PC-3 (cell line): Measurements from ENCODE around the gene SULT4A1. TPM values are rescaled to one million over a fixed set of nuclear protein-coding genes. Genes with fewer than 3 reads are reported as not detected.

Experiments used
- ATAC-seq: fragments of 200-7000 bp; cut with Tn5 transposase; 2 replicates; pipeline ENCODE4 v1.9.1; 2020; ENCODE audit warnings: mild to moderate bottlenecking, moderate library complexity
- BruUV-seq: library from RNA; stranded (reverse); fragments of 400-500 nt; replicated peaks from 2 replicates; lab custom pipeline; 2021; lab: Mats Ljungman, UMichigan
- CTCF ChIA-PET: fragments of 300-600 bp; sonication (Branson Sonifier 250); formaldehyde crosslinking; loops from one replicate; lab custom pipeline; 2022; ENCODE audit warnings: antibody characterized with exemption; lab: Charles Lee
- POLR2A ChIA-PET: fragments of 300-600 bp; sonication (Branson Sonifier 250); formaldehyde crosslinking; loops from one replicate; lab custom pipeline; 2022; ENCODE audit warnings: antibody characterized with exemption; ENCODE audit not compliant: unreplicated experiment; lab: Charles Lee
- DNase-seq: peaks from one replicate; pipeline ENCODE4 v3.0.0-alpha.2; 2015
- H2AFZ ChIP-seq: fragments of 300-600 bp; sonication (generic); 2 replicates; pipeline ENCODE4 v1.6.0; 2016; ENCODE audit warnings: antibody characterized with exemption, low read length
- H3F3A ChIP-seq: fragments of 300-600 bp; sonication (generic); one replicate; pipeline ENCODE4 v1.6.0; 2017; ENCODE audit warnings: antibody characterized with exemption, low read length, control low read depth, mild to moderate bottlenecking; ENCODE audit not compliant: unreplicated experiment
- H3K27ac ChIP-seq: fragments of 300-600 bp; sonication (generic); 2 replicates; pipeline ENCODE4 v1.5.1; 2016; ENCODE audit warnings: mild to moderate bottlenecking, low read length
- H3K27me3 ChIP-seq: fragments of 300-600 bp; sonication (generic); 2 replicates; pipeline ENCODE4 v1.6.1; 2016; ENCODE audit warnings: low read length, mixed read lengths
- H3K36me3 ChIP-seq: fragments of 300-600 bp; sonication (generic); 2 replicates; pipeline ENCODE4 v1.6.1; 2016; ENCODE audit warnings: low read depth, mixed run types, low read length, mixed read lengths
- H3K4me1 ChIP-seq: fragments of 300-600 bp; sonication (generic); 2 replicates; pipeline ENCODE4 v1.5.1; 2016; ENCODE audit warnings: low read length; ENCODE audit not compliant: insufficient read depth
- H3K4me2 ChIP-seq: fragments of 300-600 bp; sonication (generic); 2 replicates; pipeline ENCODE4 v1.6.0; 2016; ENCODE audit warnings: low read length
- H3K4me3 ChIP-seq: fragments of 300-600 bp; sonication (generic); 2 replicates; pipeline ENCODE4 v1.5.1; 2016; ENCODE audit warnings: mild to moderate bottlenecking, low read length, mixed read lengths
- H3K79me2 ChIP-seq: fragments of 300-600 bp; sonication (generic); 2 replicates; pipeline ENCODE4 v1.6.1; 2017; ENCODE audit warnings: low read length, mixed read lengths
- H3K9ac ChIP-seq: fragments of 300-600 bp; sonication (generic); 2 replicates; pipeline ENCODE4 v1.6.0; 2016; ENCODE audit warnings: mild to moderate bottlenecking, low read length
- H3K9me2 ChIP-seq: fragments of 300-600 bp; sonication (generic); replicated peaks from 2 replicates; pipeline ENCODE4 v1.6.1; 2016; ENCODE audit warnings: mixed run types, low read length, mixed read lengths
- H3K9me3 ChIP-seq: fragments of 300-600 bp; sonication (generic); 2 replicates; pipeline ENCODE4 v1.6.1; 2016; ENCODE audit warnings: low read length, mixed read lengths
- H4K20me1 ChIP-seq: fragments of 300-600 bp; sonication (generic); 2 replicates; pipeline ENCODE4 v1.6.1; 2016; ENCODE audit warnings: low read length, mixed read lengths
- CTCF ChIP-seq: fragments of 300-600 bp; sonication (generic); conservative IDR thresholded peaks from 2 replicates; pipeline ENCODE4 v1.5.1; 2017; ENCODE audit warnings: antibody characterized with exemption, low read depth, mild to moderate bottlenecking, low read length
- EZH2 ChIP-seq: fragments of 300-600 bp; sonication (generic); IDR thresholded peaks from one replicate; pipeline ENCODE4 v1.6.1; 2017; ENCODE audit warnings: antibody characterized with exemption, mild to moderate bottlenecking, low read length; ENCODE audit not compliant: unreplicated experiment
- EZH2phosphoT487 ChIP-seq: fragments of 300-600 bp; sonication (generic); IDR thresholded peaks from 2 replicates; pipeline ENCODE4 v1.6.1; 2018; ENCODE audit warnings: mild to moderate bottlenecking, antibody characterized with exemption, low read length, borderline replicate concordance
- intact Hi-C: fragments of 100-400 bp; cut with micrococcal nuclease; formaldehyde crosslinking; loops from 2 replicates; pipeline ENCODE4 v1.9.0; 2023
- total RNA-seq: library from RNA; depleted of rRNA; stranded (reverse); fragments of >200 nt; gene quantifications from 2 replicates; pipeline ENCODE4 v1.2.3, GENCODE V29; 2014

SULT4A1 gene
- total RNA-seq, 1 experiment from 2014 or later, result not detected

- no peaks in the 10 kb centered on the region for H3K9me3 ChIP-seq
- ChIA-PET CTCF (no interaction called here), POLR2A (no interaction called here)
These were observed 31.3 kb downstream of the SULT4A1 start for GRCh38 chr22:43830931-43831560.

GRCh38 chr22:43829904-43830851, 32.1 kb downstream of the SULT4A1 start:
- Histone ChIP-seq H3K9ac (no peak overlapping the region), H3K27ac (no peak overlapping the region), H3K9me2 (no peaks in the 10 kb centered on the region), H3K79me2 (no peaks in the 10 kb centered on the region), H3K4me3 (no peak overlapping the region), H2AFZ (no peak overlapping the region), H3K27me3 (no peaks in the 10 kb centered on the region), H3K4me2 (no peak overlapping the region), H3K36me3 (no peaks in the 10 kb centered on the region), H4K20me1 (no peaks in the 10 kb centered on the region), H3K4me1 (peaks cover 13% of the 10 kb centered on the region), H3K9me3 (no peaks in the 10 kb centered on the region), H3F3A (no peaks in the 10 kb centered on the region)
- CTCF ChIA-PET, result interaction anchor here (1.0 kb wide), 1 partner anchor 53 kb away, joined by 10 read pairs; no protein-coding TSS in a partner anchor
- no peak for DNase-seq
- no TSS peak for BruUV-seq
- intact Hi-C loops, result loop anchor here (5.0 kb wide), 1 partner anchor 443 kb away; no protein-coding TSS in a partner anchor
- ATAC-seq, result no peak
- POLR2A ChIA-PET, result no interaction called here
- no peak for TF ChIP-seq CTCF
- TF ChIP-seq EZH2, result no peak
- TF ChIP-seq EZH2phosphoT487, result no peak

More at GRCh38 chr22:43830931-43831560, 31.3 kb downstream of the SULT4A1 start:
- Histone ChIP-seq H3K27ac (no peak overlapping the region), H3K4me3 (no peak overlapping the region), H3K36me3 (no peaks in the 10 kb centered on the region), H4K20me1 (no peaks in the 10 kb centered on the region), H2AFZ (no peak overlapping the region), H3K9ac (no peak overlapping the region), H3K9me2 (no peaks in the 10 kb centered on the region), H3K79me2 (no peaks in the 10 kb centered on the region), H3K4me2 (no peak overlapping the region), H3F3A (no peaks in the 10 kb centered on the region), H3K4me1 (peaks cover 12% of the 10 kb centered on the region), H3K27me3 (no peaks in the 10 kb centered on the region)
- ATAC-seq (no peak), DNase-seq (no peak)
- no TSS peak for BruUV-seq
- intact Hi-C loops, result no loop called here
- TF ChIP-seq EZH2phosphoT487 (no peak), CTCF (no peak), EZH2 (no peak)
